CD4-positive, alpha-beta T cell treated with Interleukin-15 for 4 hours (primary cell): ENCODE results near the gene SELENOT.

Experiments
- DNase-seq: peaks from one replicate; pipeline ENCODE4 v3.0.0-alpha.2; 2020; ENCODE audit warnings: low spot score

The SELENOT gene

DNA sequence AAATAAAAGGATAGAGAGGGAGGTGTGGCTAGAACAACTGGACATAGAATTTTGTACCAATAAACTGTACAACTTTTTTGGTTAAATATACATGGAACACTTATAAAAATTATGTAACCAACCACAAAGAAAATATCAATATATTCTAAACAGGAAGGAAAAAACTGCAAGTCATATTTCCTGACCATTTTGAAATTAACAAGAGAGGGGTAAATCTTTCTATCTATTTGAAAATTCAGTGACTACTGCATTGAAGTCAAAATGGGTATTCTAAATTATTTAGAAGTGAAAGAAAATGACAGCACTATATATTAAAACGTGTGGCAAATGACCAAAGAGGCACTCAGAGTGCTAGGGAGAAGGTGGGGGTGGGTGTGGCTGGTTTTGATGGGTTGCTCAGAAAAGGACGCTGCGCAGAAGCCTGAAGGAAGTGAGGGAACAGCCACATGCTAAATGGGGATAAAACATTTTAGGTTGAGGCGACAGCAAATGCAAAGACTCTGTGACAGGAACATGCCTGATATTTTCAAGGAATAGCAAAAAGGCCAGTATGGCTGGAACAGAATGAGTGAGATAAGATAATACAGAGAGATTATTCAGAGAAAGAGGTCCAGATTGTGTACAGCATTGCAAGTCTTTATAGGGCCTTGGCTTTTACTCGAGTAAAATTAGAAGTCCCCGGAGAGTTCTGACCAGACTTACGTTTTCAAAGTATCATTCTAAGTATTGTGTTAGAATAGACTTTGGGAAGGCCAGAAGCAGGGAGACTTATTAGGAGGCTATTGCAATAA is 59.5 kb downstream of the SELENOT start:
- DNase-seq, result no peak

DNA sequence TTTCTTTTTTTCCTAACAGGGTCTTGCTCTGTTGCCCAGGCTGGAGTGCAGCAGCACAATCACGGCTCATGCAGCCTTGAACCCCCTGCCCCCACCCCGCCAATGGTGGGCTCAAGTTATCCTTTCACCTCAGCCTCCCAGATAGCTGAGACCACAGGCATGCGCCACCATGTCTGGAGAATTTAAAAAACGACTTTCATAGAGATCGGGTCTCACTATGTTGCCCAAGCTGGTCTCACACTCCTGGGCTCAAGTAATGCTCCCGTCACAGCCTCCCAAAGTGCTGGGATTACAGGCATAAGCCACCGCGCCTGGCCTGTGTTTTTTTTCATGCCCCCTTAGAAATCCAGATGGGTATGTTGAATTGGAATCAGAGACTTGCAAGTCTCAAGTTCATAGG is 60.3 kb downstream of the SELENOT start:
- DNase-seq, result no peak

DNA sequence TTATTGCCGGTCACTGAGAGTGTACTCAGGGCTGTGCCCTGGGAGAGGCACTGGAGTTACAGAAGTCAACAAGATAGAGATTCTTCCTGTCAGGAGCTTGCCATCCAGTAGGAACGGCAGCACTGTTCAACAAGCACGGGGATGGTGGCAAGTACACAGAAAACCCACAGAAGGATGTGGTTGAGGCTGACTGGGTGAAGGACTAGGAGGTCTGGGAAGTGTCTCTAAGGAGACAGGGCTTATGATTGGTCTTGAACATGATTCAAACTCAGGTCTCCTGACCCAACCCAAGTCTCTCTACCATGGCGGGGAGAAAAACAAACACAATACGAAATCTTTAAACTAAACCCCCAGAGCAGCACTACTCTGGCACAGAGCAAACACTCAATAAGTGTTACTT is 63.0 kb downstream of the SELENOT start:
- DNase-seq, result peak; percentile 5

DNA sequence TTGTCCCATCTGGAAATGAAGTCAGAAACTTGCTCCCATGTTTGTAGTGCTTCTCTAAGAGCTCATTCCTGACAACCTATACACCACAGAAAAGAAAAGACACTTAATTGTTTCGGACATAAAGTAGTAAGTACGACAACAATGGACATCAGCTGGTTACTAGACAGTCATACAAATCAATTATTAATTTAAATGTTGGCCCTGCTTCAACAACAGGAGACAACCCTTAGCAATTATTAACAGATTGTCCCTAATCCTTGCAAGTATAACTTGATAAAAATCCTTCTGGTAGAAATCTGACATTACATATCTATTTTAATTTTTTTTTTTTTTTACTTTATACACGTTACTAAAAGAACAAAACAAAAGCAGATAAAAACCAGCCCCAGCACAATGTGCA is 70.8 kb downstream of the SELENOT start:
- DNase-seq, result no peak

DNA sequence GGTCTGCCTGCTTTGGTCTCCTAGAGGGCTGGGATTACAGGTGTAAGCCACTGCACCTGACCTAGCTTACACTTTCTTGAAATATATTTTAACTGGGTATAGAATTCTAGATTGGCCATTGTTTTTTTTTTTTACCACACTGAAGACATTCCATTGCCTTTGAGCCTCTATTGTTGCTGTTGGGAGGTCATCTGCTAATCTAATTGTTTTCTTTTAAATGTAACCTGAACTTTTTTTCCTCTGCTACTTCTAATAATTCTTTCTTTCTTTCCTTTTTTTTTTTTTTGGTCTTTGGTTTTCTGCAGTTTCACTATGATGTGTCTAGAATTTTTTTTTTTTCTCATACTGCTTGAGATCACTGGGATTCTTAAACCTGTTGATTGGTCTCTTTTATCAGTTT is 72.5 kb downstream of the SELENOT start:
- DNase-seq, result no peak
